K562 (cell line): ENCODE data around the gene PSMB10. TPM values are rescaled to one million over a fixed set of nuclear protein-coding genes. Genes with fewer than 3 reads are reported as not detected.
A peak's percentile ranks its signal among the peaks of the same experiment; 100 is the strongest.

Experiments used
- FIP1L1 ChIP-seq: fragments of 200-400 bp; formaldehyde crosslinking; IDR thresholded peaks from 2 replicates; pipeline ENCODE4 v1.6.1; 2018; ENCODE audit warnings: mild to moderate bottlenecking, low read depth, low read length; ENCODE audit not compliant: poor library complexity, severe bottlenecking
- FOXP1 ChIP-seq: sonication (generic); formaldehyde crosslinking; IDR thresholded peaks from 2 replicates; pipeline ENCODE4 v1.8.0; 2022; ENCODE audit warnings: mild to moderate bottlenecking, missing genetic modification reagents
- MCM2 ChIP-seq: fragments of 450-650 bp; IDR thresholded peaks from 2 replicates; pipeline ENCODE4 v1.6.1; 2017; ENCODE audit warnings: low read depth, mild to moderate bottlenecking
- RB1 ChIP-seq: fragments of 450-650 bp; IDR thresholded peaks from 2 replicates; pipeline ENCODE4 v1.6.1; 2017; ENCODE audit warnings: low read depth, mild to moderate bottlenecking
- SOX6 ChIP-seq: fragments of 450-650 bp; IDR thresholded peaks from 2 replicates; pipeline ENCODE4 v1.6.1; 2014; ENCODE audit warnings: mild to moderate bottlenecking
- SREBF1 ChIP-seq: fragments of 150-350 bp; IDR thresholded peaks from 2 replicates; pipeline ENCODE4 v1.6.1; 2014; ENCODE audit warnings: antibody characterized with exemption, low read depth, low read length, borderline replicate concordance
- ZNF232 ChIP-seq: sonication (generic); formaldehyde crosslinking; IDR thresholded peaks from 2 replicates; pipeline ENCODE4 v1.8.0; 2022; ENCODE audit warnings: mild to moderate bottlenecking, missing genetic modification reagents
- polyA plus RNA-seq, 8 experiments: library from polyadenylated mRNA; depleted of rRNA in 4 of 8; stranded (reverse) in 5 of 8; unstranded in 3 of 8; fragments of >200 nt; fragmentation: Nextera tagmentation in 2 of 8; fragmentation: Illumina TruSeq in 1 of 8; extraction: Ambion mirVana in 2 of 8; extraction: Trizol in 1 of 8; gene quantifications; 2 replicates each; pipeline versions ENCODE4 v1.2.1 to v1.2.3, GENCODE V29; 2011 to 2014; ENCODE audit warnings: inconsistent platforms in 1 of 8, missing spikeins in 1 of 8
- total RNA-seq, 7 experiments: library from RNA; depleted of rRNA in 6 of 7; stranded (reverse); fragments of >200 nt in 6 of 7; fragmentation: Illumina TruSeq in 2 of 7; extraction: Trizol in 2 of 7; gene quantifications; 2 replicates each; pipeline versions ENCODE4 v1.2.1 to v1.2.3, GENCODE V29; 2011 to 2021; ENCODE audit warnings: low replicate concordance in 1 of 7
- TF ChIP-seq, protein P1 (sequence below): fragments of 200-800 bp; sonication (Bioruptor generic); IDR thresholded peaks from 2 replicates; pipeline ENCODE4 v1.6.1; 2016; ENCODE audit warnings: missing genetic modification characterization, missing compliant biosample characterization
- TF ChIP-seq, protein P2 (sequence below): IDR thresholded peaks from 2 replicates; pipeline ENCODE4 v1.6.1; 2012; ENCODE audit warnings: low read depth, low read length, improper control_type of control experiment, borderline replicate concordance
- TF ChIP-seq, protein P3 (sequence below): fragments of 250-450 bp; sonication (Bioruptor Pico); IDR thresholded peaks from 2 replicates; pipeline ENCODE4 v1.8.0; 2022; ENCODE audit warnings: inconsistent platforms
- TF ChIP-seq, protein P4 (sequence below): sonication (generic); formaldehyde crosslinking; IDR thresholded peaks from 2 replicates; pipeline ENCODE4 v1.8.1; 2022; ENCODE audit warnings: missing genetic modification reagents
- TF ChIP-seq, protein P5 (sequence below): sonication (generic); formaldehyde crosslinking; IDR thresholded peaks from 2 replicates; pipeline ENCODE4 v1.8.0; 2023; ENCODE audit warnings: mild to moderate bottlenecking, missing genetic modification reagents

PSMB10 gene
- total and polyA plus RNA-seq, 9 of the 15 experiments (the other 6 are each of a cell fraction or from before 2014, with no cell fraction given): 11.7 to 105 (median 51.0) TPM

DNA sequence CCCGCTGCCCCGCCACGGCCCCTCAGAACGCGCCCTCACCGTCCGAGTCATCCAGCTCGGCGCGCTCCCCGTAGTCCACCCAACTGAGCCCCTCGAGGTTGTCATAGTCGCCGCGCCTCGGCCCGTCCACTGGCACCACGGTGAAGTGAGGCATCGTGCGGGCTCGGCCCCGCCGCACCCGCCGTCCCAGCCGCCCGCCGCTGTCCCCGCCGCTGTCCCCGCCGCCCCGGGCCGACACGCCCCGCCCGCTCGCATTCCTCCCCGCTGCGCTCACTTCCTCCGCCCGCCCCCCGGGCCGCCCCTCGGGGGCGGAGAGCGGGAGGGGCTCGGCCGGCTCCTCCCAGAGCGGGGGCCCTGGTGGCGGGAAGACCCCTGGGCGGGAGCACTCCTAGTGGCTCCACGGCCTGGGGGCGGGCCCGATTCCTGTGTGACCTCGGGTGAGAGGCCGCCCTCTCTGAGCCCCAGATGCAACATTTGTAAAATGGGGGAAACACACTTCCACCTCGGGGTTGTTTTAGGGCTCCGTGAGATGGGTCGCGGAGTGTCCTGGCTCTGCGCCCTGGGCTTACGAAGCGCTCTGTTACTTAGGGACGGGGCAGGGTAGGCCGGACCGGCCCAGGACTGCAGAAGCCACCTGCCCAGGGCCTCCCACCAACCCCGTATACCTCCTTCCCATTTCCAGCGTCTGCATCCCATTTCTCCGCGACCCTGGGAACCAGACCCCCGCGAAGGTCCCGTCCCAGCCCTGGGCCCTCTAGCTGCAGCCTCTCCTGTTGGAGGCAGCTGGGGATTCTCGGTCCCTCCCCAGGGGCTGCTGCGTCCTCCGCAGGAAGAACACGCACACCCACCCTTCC, 32.0 kb upstream of the PSMB10 start, which contains the start of gene SLC12A4 (continued):
- TF ChIP-seq, protein P1, sequence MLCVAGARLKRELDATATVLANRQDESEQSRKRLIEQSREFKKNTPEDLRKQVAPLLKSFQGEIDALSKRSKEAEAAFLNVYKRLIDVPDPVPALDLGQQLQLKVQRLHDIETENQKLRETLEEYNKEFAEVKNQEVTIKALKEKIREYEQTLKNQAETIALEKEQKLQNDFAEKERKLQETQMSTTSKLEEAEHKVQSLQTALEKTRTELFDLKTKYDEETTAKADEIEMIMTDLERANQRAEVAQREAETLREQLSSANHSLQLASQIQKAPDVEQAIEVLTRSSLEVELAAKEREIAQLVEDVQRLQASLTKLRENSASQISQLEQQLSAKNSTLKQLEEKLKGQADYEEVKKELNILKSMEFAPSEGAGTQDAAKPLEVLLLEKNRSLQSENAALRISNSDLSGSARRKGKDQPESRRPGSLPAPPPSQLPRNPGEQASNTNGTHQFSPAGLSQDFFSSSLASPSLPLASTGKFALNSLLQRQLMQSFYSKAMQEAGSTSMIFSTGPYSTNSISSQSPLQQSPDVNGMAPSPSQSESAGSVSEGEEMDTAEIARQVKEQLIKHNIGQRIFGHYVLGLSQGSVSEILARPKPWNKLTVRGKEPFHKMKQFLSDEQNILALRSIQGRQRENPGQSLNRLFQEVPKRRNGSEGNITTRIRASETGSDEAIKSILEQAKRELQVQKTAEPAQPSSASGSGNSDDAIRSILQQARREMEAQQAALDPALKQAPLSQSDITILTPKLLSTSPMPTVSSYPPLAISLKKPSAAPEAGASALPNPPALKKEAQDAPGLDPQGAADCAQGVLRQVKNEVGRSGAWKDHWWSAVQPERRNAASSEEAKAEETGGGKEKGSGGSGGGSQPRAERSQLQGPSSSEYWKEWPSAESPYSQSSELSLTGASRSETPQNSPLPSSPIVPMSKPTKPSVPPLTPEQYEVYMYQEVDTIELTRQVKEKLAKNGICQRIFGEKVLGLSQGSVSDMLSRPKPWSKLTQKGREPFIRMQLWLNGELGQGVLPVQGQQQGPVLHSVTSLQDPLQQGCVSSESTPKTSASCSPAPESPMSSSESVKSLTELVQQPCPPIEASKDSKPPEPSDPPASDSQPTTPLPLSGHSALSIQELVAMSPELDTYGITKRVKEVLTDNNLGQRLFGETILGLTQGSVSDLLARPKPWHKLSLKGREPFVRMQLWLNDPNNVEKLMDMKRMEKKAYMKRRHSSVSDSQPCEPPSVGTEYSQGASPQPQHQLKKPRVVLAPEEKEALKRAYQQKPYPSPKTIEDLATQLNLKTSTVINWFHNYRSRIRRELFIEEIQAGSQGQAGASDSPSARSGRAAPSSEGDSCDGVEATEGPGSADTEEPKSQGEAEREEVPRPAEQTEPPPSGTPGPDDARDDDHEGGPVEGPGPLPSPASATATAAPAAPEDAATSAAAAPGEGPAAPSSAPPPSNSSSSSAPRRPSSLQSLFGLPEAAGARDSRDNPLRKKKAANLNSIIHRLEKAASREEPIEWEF (CRISPR knock-in tag): no peak
- TF ChIP-seq, protein P2, sequence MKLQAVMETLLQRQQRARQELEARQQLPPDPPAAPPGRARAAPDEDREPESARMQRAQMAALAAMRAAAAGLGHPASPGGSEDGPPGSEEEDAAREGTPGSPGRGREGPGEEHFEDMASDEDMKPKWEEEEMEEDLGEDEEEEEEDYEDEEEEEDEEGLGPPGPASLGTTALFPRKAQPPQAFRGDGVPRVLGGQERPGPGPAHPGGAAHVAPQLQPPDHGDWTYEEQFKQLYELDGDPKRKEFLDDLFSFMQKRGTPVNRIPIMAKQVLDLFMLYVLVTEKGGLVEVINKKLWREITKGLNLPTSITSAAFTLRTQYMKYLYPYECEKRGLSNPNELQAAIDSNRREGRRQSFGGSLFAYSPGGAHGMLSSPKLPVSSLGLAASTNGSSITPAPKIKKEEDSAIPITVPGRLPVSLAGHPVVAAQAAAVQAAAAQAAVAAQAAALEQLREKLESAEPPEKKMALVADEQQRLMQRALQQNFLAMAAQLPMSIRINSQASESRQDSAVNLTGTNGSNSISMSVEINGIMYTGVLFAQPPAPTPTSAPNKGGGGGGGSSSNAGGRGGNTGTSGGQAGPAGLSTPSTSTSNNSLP: no peak
- TF ChIP-seq, protein P3, sequence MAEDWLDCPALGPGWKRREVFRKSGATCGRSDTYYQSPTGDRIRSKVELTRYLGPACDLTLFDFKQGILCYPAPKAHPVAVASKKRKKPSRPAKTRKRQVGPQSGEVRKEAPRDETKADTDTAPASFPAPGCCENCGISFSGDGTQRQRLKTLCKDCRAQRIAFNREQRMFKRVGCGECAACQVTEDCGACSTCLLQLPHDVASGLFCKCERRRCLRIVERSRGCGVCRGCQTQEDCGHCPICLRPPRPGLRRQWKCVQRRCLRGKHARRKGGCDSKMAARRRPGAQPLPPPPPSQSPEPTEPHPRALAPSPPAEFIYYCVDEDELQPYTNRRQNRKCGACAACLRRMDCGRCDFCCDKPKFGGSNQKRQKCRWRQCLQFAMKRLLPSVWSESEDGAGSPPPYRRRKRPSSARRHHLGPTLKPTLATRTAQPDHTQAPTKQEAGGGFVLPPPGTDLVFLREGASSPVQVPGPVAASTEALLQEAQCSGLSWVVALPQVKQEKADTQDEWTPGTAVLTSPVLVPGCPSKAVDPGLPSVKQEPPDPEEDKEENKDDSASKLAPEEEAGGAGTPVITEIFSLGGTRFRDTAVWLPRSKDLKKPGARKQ (CRISPR knock-in tag): no peak
- no peak for TF ChIP-seq ZNF232 (CRISPR knock-in tag)
- TF ChIP-seq, protein P4, sequence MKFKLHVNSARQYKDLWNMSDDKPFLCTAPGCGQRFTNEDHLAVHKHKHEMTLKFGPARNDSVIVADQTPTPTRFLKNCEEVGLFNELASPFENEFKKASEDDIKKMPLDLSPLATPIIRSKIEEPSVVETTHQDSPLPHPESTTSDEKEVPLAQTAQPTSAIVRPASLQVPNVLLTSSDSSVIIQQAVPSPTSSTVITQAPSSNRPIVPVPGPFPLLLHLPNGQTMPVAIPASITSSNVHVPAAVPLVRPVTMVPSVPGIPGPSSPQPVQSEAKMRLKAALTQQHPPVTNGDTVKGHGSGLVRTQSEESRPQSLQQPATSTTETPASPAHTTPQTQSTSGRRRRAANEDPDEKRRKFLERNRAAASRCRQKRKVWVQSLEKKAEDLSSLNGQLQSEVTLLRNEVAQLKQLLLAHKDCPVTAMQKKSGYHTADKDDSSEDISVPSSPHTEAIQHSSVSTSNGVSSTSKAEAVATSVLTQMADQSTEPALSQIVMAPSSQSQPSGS (CRISPR knock-in tag): no peak
- TF ChIP-seq SREBF1: no peak
- no peak for TF ChIP-seq FIP1L1
- TF ChIP-seq, protein P5, sequence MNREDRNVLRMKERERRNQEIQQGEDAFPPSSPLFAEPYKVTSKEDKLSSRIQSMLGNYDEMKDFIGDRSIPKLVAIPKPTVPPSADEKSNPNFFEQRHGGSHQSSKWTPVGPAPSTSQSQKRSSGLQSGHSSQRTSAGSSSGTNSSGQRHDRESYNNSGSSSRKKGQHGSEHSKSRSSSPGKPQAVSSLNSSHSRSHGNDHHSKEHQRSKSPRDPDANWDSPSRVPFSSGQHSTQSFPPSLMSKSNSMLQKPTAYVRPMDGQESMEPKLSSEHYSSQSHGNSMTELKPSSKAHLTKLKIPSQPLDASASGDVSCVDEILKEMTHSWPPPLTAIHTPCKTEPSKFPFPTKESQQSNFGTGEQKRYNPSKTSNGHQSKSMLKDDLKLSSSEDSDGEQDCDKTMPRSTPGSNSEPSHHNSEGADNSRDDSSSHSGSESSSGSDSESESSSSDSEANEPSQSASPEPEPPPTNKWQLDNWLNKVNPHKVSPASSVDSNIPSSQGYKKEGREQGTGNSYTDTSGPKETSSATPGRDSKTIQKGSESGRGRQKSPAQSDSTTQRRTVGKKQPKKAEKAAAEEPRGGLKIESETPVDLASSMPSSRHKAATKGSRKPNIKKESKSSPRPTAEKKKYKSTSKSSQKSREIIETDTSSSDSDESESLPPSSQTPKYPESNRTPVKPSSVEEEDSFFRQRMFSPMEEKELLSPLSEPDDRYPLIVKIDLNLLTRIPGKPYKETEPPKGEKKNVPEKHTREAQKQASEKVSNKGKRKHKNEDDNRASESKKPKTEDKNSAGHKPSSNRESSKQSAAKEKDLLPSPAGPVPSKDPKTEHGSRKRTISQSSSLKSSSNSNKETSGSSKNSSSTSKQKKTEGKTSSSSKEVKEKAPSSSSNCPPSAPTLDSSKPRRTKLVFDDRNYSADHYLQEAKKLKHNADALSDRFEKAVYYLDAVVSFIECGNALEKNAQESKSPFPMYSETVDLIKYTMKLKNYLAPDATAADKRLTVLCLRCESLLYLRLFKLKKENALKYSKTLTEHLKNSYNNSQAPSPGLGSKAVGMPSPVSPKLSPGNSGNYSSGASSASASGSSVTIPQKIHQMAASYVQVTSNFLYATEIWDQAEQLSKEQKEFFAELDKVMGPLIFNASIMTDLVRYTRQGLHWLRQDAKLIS (CRISPR knock-in tag): no peak
- no peak for TF ChIP-seq MCM2
- TF ChIP-seq FOXP1: 0 out of 2 replicates have a peak, but pooled peaks have one; percentile 49
- peak; percentile 95; the same call in 1 of the 2 replicates for TF ChIP-seq RB1
- TF ChIP-seq SOX6: peak; percentile 19; the same call in 1 of the 2 replicates
